GM19240 (cell line): ENCODE data around the gene AZGP1.
A peak's percentile ranks its signal among the peaks of the same experiment; 100 is the strongest.
"Not testable (repeated sequence)": the region's sequence is repeated elsewhere in the genome, so short reads cannot be mapped to it uniquely, and the experiment has no call there.

ENCODE experiments used
- DNase-seq: peaks from one replicate; pipeline ENCODE4 v3.0.0; 2011; ENCODE audit warnings: low spot score; ENCODE audit not compliant: insufficient read length

Gene AZGP1

GRCh38 chr7:99997545-99998137 lies 21.8 kb upstream of the AZGP1 start:
- DNase-seq, result peak; percentile 49

GRCh38 chr7:99996755-99997544 lies 21.1 kb upstream of the AZGP1 start:
- no peak for DNase-seq

- no peak for DNase-seq
Observed at GRCh38 chr7:99994819-99995218, 19.0 kb upstream of the AZGP1 start.

GRCh38 chr7:99992330-99993038 lies 16.7 kb upstream of the AZGP1 start:
- no peak for DNase-seq

GRCh38 chr7:99991543-99991942 lies 15.7 kb upstream of the AZGP1 start:
- DNase-seq, result not testable (repeated sequence)

GRCh38 chr7:99990460-99990852 lies 14.6 kb upstream of the AZGP1 start:
- no peak for DNase-seq

GRCh38 chr7:99987846-99988245 lies 12.0 kb upstream of the AZGP1 start:
- no peak for DNase-seq

GRCh38 chr7:99987306-99987705 lies 11.5 kb upstream of the AZGP1 start:
- DNase-seq, result not testable (repeated sequence)

- DNase-seq, result no peak
Observed at GRCh38 chr7:99984593-99984992, 8.8 kb upstream of the AZGP1 start.

- DNase-seq, result not testable (repeated sequence)
Observed at GRCh38 chr7:99981066-99981465, 5.2 kb upstream of the AZGP1 start.

GRCh38 chr7:99980448-99980872 lies 4.6 kb upstream of the AZGP1 start:
- DNase-seq, result not testable (repeated sequence)

- not testable (repeated sequence) for DNase-seq
Observed at GRCh38 chr7:99979814-99980225, 4.0 kb upstream of the AZGP1 start.

GRCh38 chr7:99976626-99977025 lies 795 bp upstream of the AZGP1 start:
- DNase-seq, result no peak

- no peak for DNase-seq
Observed at GRCh38 chr7:99974681-99975080, 1.1 kb downstream of the AZGP1 start.

- DNase-seq, result not testable (repeated sequence)
Observed at GRCh38 chr7:99973817-99974216, 2.0 kb downstream of the AZGP1 start.

- DNase-seq, result no peak
Observed at GRCh38 chr7:99971242-99971641, 4.6 kb downstream of the AZGP1 start.

GRCh38 chr7:99969813-99970212 lies 6.0 kb downstream of the AZGP1 start:
- DNase-seq, result not testable (repeated sequence)

GRCh38 chr7:99969298-99969697 lies 6.5 kb downstream of the AZGP1 start:
- DNase-seq, result no peak

- DNase-seq, result no peak
Observed at GRCh38 chr7:99958564-99959227, 17.1 kb downstream of the AZGP1 start.

GRCh38 chr7:99955247-99955646 lies 20.6 kb downstream of the AZGP1 start:
- no peak for DNase-seq

- DNase-seq, result not testable (repeated sequence)
Observed at GRCh38 chr7:99954643-99955042, 21.2 kb downstream of the AZGP1 start.

GRCh38 chr7:99953649-99954048 lies 22.2 kb downstream of the AZGP1 start:
- no peak for DNase-seq
